Measurements from ENCODE around the gene TMEM248.
"Not testable (repeated sequence)": the region's sequence is repeated elsewhere in the genome, so short reads cannot be mapped to it uniquely, and the experiment has no call there.

Gene TMEM248

GRCh38 chr7:66920769-66921395 lies at the start of gene TMEM248:
Gene TMEM248, plus strand, starts transcription at chr7:66921225. Its CDS starts 20,641 bp downstream, at chr7:66941866.
- Histone ChIP-seq H4K20me1 (ENCODE audit: insufficient read depth, low read length) (no peaks in the 10 kb centered on the region), H3K9me2 (ENCODE audit: low read depth, low read length) (no peaks in the 10 kb centered on the region), H3K79me2 (ENCODE audit: insufficient read depth, low read length) (peaks cover 44% of the 10 kb centered on the region), H3K27ac (ENCODE audit: low read depth, low read length, poor library complexity, severe bottlenecking) (peak within 1 kb of the TSS; percentile 84), H3K27me3 (ENCODE audit: insufficient read depth, low read length) (no peaks in the 10 kb centered on the region), H3K9ac (ENCODE audit: low read length) (peak within 1 kb of the TSS; percentile 96), H3K4me1 (ENCODE audit: insufficient read depth, low read length, severe bottlenecking) (peaks cover 23% of the 10 kb centered on the region), H3K9me3 (ENCODE audit: low read length) (no peaks in the 10 kb centered on the region), H3K4me2 (ENCODE audit: low read length) (peak within 1 kb of the TSS; percentile 86), H3K4me3 (ENCODE audit: low read depth, low read length, poor library complexity, severe bottlenecking) (peak within 1 kb of the TSS; percentile 97), H3F3A (ENCODE audit: insufficient read depth, low read length) (no peaks in the 10 kb centered on the region), H2AFZ (ENCODE audit: low read length) (no peak within 1 kb of the TSS), H3K36me3 (ENCODE audit: insufficient read depth, low read length) (peaks cover 21% of the 10 kb centered on the region)
- TF ChIP-seq CTCF (IDR thresholded peaks at IDR 0.05; ENCODE audit: low read length) (no peak), EZH2 (IDR thresholded peaks at IDR 0.05; ENCODE audit: borderline replicate concordance, low read length) (no peak)

GRCh38 chr7:66873476-66873875 lies 47.5 kb upstream of the TMEM248 start:
- Histone ChIP-seq H2AFZ (ENCODE audit: low read length) (no peak overlapping the region), H4K20me1 (ENCODE audit: insufficient read depth, low read length) (no peaks in the 10 kb centered on the region), H3K9me3 (ENCODE audit: low read length) (no peaks in the 10 kb centered on the region), H3K79me2 (ENCODE audit: insufficient read depth, low read length) (no peaks in the 10 kb centered on the region), H3K27me3 (ENCODE audit: insufficient read depth, low read length) (no peaks in the 10 kb centered on the region), H3K4me2 (ENCODE audit: low read length) (no peak overlapping the region), H3K9me2 (ENCODE audit: low read depth, low read length) (no peaks in the 10 kb centered on the region), H3F3A (ENCODE audit: insufficient read depth, low read length) (no peaks in the 10 kb centered on the region), H3K4me3 (ENCODE audit: low read depth, low read length, poor library complexity, severe bottlenecking) (no peak overlapping the region), H3K9ac (ENCODE audit: low read length) (no peak overlapping the region), H3K36me3 (ENCODE audit: insufficient read depth, low read length) (peaks cover 25% of the 10 kb centered on the region; the same call in 1 of the 2 replicates), H3K27ac (ENCODE audit: low read depth, low read length, poor library complexity, severe bottlenecking) (no peak overlapping the region), H3K4me1 (ENCODE audit: insufficient read depth, low read length, severe bottlenecking) (no peaks in the 10 kb centered on the region)
- TF ChIP-seq CTCF (IDR thresholded peaks at IDR 0.05; ENCODE audit: low read length) (no peak), EZH2 (IDR thresholded peaks at IDR 0.05; ENCODE audit: borderline replicate concordance, low read length) (no peak)

- Histone ChIP-seq H3K4me2 (ENCODE audit: low read length) (no peak overlapping the region), H3K4me1 (ENCODE audit: insufficient read depth, low read length, severe bottlenecking) (no peaks in the 10 kb centered on the region), H3K9me3 (ENCODE audit: low read length) (no peaks in the 10 kb centered on the region), H3K27me3 (ENCODE audit: insufficient read depth, low read length) (no peaks in the 10 kb centered on the region), H3K36me3 (ENCODE audit: insufficient read depth, low read length) (peaks cover 20% of the 10 kb centered on the region; the same call in 1 of the 2 replicates), H2AFZ (ENCODE audit: low read length) (no peak overlapping the region), H3K79me2 (ENCODE audit: insufficient read depth, low read length) (no peaks in the 10 kb centered on the region), H3K27ac (ENCODE audit: low read depth, low read length, poor library complexity, severe bottlenecking) (no peak overlapping the region), H3K9ac (ENCODE audit: low read length) (no peak overlapping the region), H3K4me3 (ENCODE audit: low read depth, low read length, poor library complexity, severe bottlenecking) (no peak overlapping the region), H3F3A (ENCODE audit: insufficient read depth, low read length) (no peaks in the 10 kb centered on the region), H3K9me2 (ENCODE audit: low read depth, low read length) (no peaks in the 10 kb centered on the region), H4K20me1 (ENCODE audit: insufficient read depth, low read length) (no peaks in the 10 kb centered on the region)
- TF ChIP-seq EZH2 (IDR thresholded peaks at IDR 0.05; ENCODE audit: borderline replicate concordance, low read length), result no peak
- no peak for TF ChIP-seq CTCF (IDR thresholded peaks at IDR 0.05; ENCODE audit: low read length)
Observed at GRCh38 chr7:66877577-66878300, 43.3 kb upstream of the TMEM248 start.

GRCh38 chr7:66878301-66878685 lies 42.7 kb upstream of the TMEM248 start:
- H2AFZ ChIP-seq (ENCODE audit: low read length); H3K27ac ChIP-seq (ENCODE audit: low read depth, low read length, poor library complexity, severe bottlenecking); H3K27me3 ChIP-seq (ENCODE audit: insufficient read depth, low read length); H3K4me2 ChIP-seq (ENCODE audit: low read length); H3K9ac ChIP-seq (ENCODE audit: low read length); H4K20me1 ChIP-seq (ENCODE audit: insufficient read depth, low read length); H3K79me2 ChIP-seq (ENCODE audit: insufficient read depth, low read length); H3K9me3 ChIP-seq (ENCODE audit: low read length); H3F3A ChIP-seq (ENCODE audit: insufficient read depth, low read length); H3K4me1 ChIP-seq (ENCODE audit: insufficient read depth, low read length, severe bottlenecking); H3K4me3 ChIP-seq (ENCODE audit: low read depth, low read length, poor library complexity, severe bottlenecking); H3K9me2 ChIP-seq (ENCODE audit: low read depth, low read length): not testable (repeated sequence)
- peaks cover 20% of the 10 kb centered on the region; the same call in 1 of the 2 replicates for H3K36me3 ChIP-seq (ENCODE audit: insufficient read depth, low read length)
